Natural killer cell (primary cell): Measurements from ENCODE around the gene HOXD9. TPM values are rescaled to one million over a fixed set of nuclear protein-coding genes. Genes with fewer than 3 reads are reported as not detected.

Experiments used
- ATAC-seq, 3 donors: fragments of 150-1000 bp in 2 of 3; fragments of 200-7000 bp in 1 of 3; cut with Tn5 transposase; 1 replicate in 1 of 3; 2 replicates in 2 of 3; pipeline ENCODE4 v1.10.0; 2021; ENCODE audit warnings: mild to moderate bottlenecking in 2 of 3, moderate library complexity in 2 of 3
- DNase-seq, 2 donors: peaks; one replicate each; pipeline versions ENCODE4 v3.0.0 to v3.0.0-alpha.2; 2013 to 2021; ENCODE audit warnings: mixed read lengths in 1 of 2
- H3K27ac ChIP-seq: one replicate; pipeline ENCODE4 v1.5.1; 2013; ENCODE audit warnings: mild to moderate bottlenecking, low read length
- H3K27me3 ChIP-seq: one replicate; pipeline ENCODE4 v1.6.1; 2013; ENCODE audit warnings: low read length; ENCODE audit not compliant: control insufficient read depth, insufficient read depth
- H3K36me3 ChIP-seq: one replicate; pipeline ENCODE4 v1.6.1; 2013; ENCODE audit warnings: low read length; ENCODE audit not compliant: control insufficient read depth, insufficient read depth
- H3K4me1 ChIP-seq: one replicate; pipeline ENCODE4 v1.6.1; 2013; ENCODE audit warnings: low read length; ENCODE audit not compliant: control insufficient read depth, insufficient read depth
- H3K4me3 ChIP-seq: one replicate; pipeline ENCODE4 v1.5.1; 2013; ENCODE audit warnings: low read length
- H3K9me3 ChIP-seq: one replicate; pipeline ENCODE4 v1.6.1; 2013; ENCODE audit warnings: low read length; ENCODE audit not compliant: control insufficient read depth, insufficient read depth
- H3K27ac Mint-ChIP-seq, 2 donors: one replicate each; pipeline ENCODE4 v1.8.0; 2022; ENCODE audit warnings: mild to moderate bottlenecking in 2 of 2, mixed read lengths in 2 of 2, moderate library complexity in 1 of 2
- H3K27me3 Mint-ChIP-seq, 2 donors: one replicate each; pipeline ENCODE4 v1.8.0; 2022; ENCODE audit warnings: low read depth in 2 of 2, mixed read lengths in 2 of 2
- H3K36me3 Mint-ChIP-seq: one replicate; pipeline ENCODE4 v1.8.0; 2022; ENCODE audit warnings: mixed read lengths
- H3K4me1 Mint-ChIP-seq, 2 donors: one replicate each; pipeline ENCODE4 v1.8.0; 2022; ENCODE audit warnings: mixed read lengths in 2 of 2
- H3K4me3 Mint-ChIP-seq: one replicate; pipeline ENCODE4 v1.8.0; 2022; ENCODE audit warnings: mild to moderate bottlenecking, moderate library complexity, mixed read lengths
- H3K9me3 Mint-ChIP-seq, 2 donors: one replicate each; pipeline ENCODE4 v1.8.0; 2022; ENCODE audit warnings: mixed read lengths in 2 of 2
- CTCF ChIP-seq: fragments of 200-600 bp; IDR thresholded peaks from one replicate; pipeline ENCODE4 v1.8.0; 2022; ENCODE audit warnings: antibody characterized with exemption
- WGBS: methylation state at CpG from one replicate; pipeline ENCODE4 v1.1.7; 2013; ENCODE audit warnings: missing lambda C conversion rate; ENCODE audit not compliant: insufficient coverage; 5-methylcytosine and 5-hydroxymethylcytosine counted together
- intact Hi-C: fragments of 100-400 bp; cut with micrococcal nuclease; formaldehyde crosslinking; loops from one replicate; pipeline ENCODE4 v1.14.2; 2022
- total RNA-seq, 4 donors: library from RNA; stranded (reverse); fragments of 120-200 nt in 1 of 4; gene quantifications; one replicate each; pipeline versions ENCODE4 v1.2.3 to v1.2.4, GENCODE V29; 2013 to 2022

The HOXD9 gene
- total RNA-seq, 3 donors from 2014 or later (not counting 1 experiment from before 2014, with no cell fraction given) = not detected

GRCh38 chr2:176096986-176097819, 25.3 kb upstream of the HOXD9 start:
- Mint-ChIP-seq H3K36me3 (peaks cover 6% of the 10 kb centered on the region), H3K9me3 (no peaks in the 10 kb centered on the region), H3K4me3 (peak overlapping the region; percentile 84), H3K27ac (peak overlapping the region in 1 of 2 donors; percentile 7), H3K4me1 (peaks cover 18 to 28% of the 10 kb centered on the region in 2 donors), H3K27me3 (peaks cover 72 to 73% of the 10 kb centered on the region in 2 donors)
- Histone ChIP-seq H3K4me3 (peak overlapping the region; percentile 34), H3K9me3 (peaks cover 6% of the 10 kb centered on the region), H3K27ac (no peak overlapping the region), H3K36me3 (no peaks in the 10 kb centered on the region), H3K4me1 (peaks cover 24% of the 10 kb centered on the region), H3K27me3 (peaks cover 89% of the 10 kb centered on the region)
- DNase-seq (peak; percentile 50 to 77), ATAC-seq (peak; percentile 79 to 90 (median 87))
- under 1% methylated on average over 40 of the region's 45 CpGs for WGBS
- intact Hi-C loops = loop anchor here (1.0 to 5.0 kb wide), 5 partner anchors 407 to 845 kb away; no protein-coding TSS in a partner anchor
- TF ChIP-seq CTCF = peak; percentile 72

- H3K9me3 Mint-ChIP-seq = no peaks in the 10 kb centered on the region
- ATAC-seq (no peak), DNase-seq (no peak)
- peaks cover 6% of the 10 kb centered on the region for H3K36me3 Mint-ChIP-seq
- Histone ChIP-seq H3K36me3 (no peaks in the 10 kb centered on the region), H3K4me1 (peaks cover 24% of the 10 kb centered on the region), H3K27me3 (peaks cover 96% of the 10 kb centered on the region), H3K9me3 (peaks cover 6% of the 10 kb centered on the region), H3K27ac (no peak overlapping the region), H3K4me3 (peak overlapping the region; percentile 34)
- intact Hi-C loops = loop anchor here (1.0 to 5.0 kb wide), 5 partner anchors 408 to 846 kb away; no protein-coding TSS in a partner anchor
- peaks cover 18 to 27% of the 10 kb centered on the region in 2 donors for H3K4me1 Mint-ChIP-seq
- WGBS = 4% methylated on average over 17 of the region's 18 CpGs
- TF ChIP-seq CTCF = no peak
- peaks cover 79 to 80% of the 10 kb centered on the region in 2 donors for H3K27me3 Mint-ChIP-seq
- H3K4me3 Mint-ChIP-seq = peak overlapping the region; percentile 84
- peak overlapping the region in 1 of 2 donors; percentile 7 for H3K27ac Mint-ChIP-seq
Measured at GRCh38 chr2:176097820-176098365, 24.6 kb upstream of the HOXD9 start.

GRCh38 chr2:176098366-176099158, 24.0 kb upstream of the HOXD9 start:
- peak overlapping the region; percentile 25 for H3K4me3 Mint-ChIP-seq
- peaks cover 6% of the 10 kb centered on the region for H3K9me3 ChIP-seq
- no peak for DNase-seq
- H3K27ac ChIP-seq = no peak overlapping the region
- H3K36me3 ChIP-seq = no peaks in the 10 kb centered on the region
- intact Hi-C loops = loop anchor here (5.0 kb wide), 1 partner anchor 846 kb away; no protein-coding TSS in a partner anchor
- H3K9me3 Mint-ChIP-seq = no peaks in the 10 kb centered on the region
- no peak overlapping the region for H3K27ac Mint-ChIP-seq
- ATAC-seq = no peak
- peaks cover 18 to 22% of the 10 kb centered on the region in 2 donors for H3K4me1 Mint-ChIP-seq
- H3K27me3 ChIP-seq = peaks cover 94% of the 10 kb centered on the region
- H3K4me1 ChIP-seq = peaks cover 18% of the 10 kb centered on the region
- no peak overlapping the region for H3K4me3 ChIP-seq
- WGBS = 7% methylated on average over 35 of the region's 35 CpGs
- peaks cover 6% of the 10 kb centered on the region for H3K36me3 Mint-ChIP-seq
- peaks cover 78 to 80% of the 10 kb centered on the region in 2 donors for H3K27me3 Mint-ChIP-seq
- TF ChIP-seq CTCF = no peak
